Muscle of back (tissue), 13 donors: ENCODE results near the gene GOLGA1. TPM values are rescaled to one million over a fixed set of nuclear protein-coding genes. Genes with fewer than 3 reads are reported as not detected.
"Not testable (repeated sequence)": the region's sequence is repeated elsewhere in the genome, so short reads cannot be mapped to it uniquely, and the experiment has no call there.

ENCODE experiments used
- DNase-seq, 3 donors: peaks; one replicate each; pipeline versions ENCODE4 v3.0.0 to v3.0.0-alpha.2; 2013
- long read RNA-seq, 9 donors: transcript quantifications; one replicate each; lab custom pipeline, GENCODE V29; 2026
- polyA plus RNA-seq, 10 donors: library from polyadenylated mRNA; unstranded; fragments of 120-200 nt; gene quantifications; one replicate each; pipeline ENCODE4 v1.2.1, GENCODE V29; 2013; ENCODE audit not compliant: insufficient read length in 10 of 10

Gene GOLGA1
- polyA plus RNA-seq, result 10 to 100 TPM in 7 of 10 donors, 1 to 10 TPM in 3; 9.0 to 18.7 (median 11.2) TPM
- long read RNA-seq, donor 1, full-length matches to known transcripts, result 2 of 46 reads
- long read RNA-seq, donor 1, partial matches to known transcripts, result 44 of 46 reads
- long read RNA-seq, donor 1, other reads (novel, unspliced or antisense), result 0 of 46 reads
- long read RNA-seq, donor 2, full-length matches to known transcripts, result 3 of 3 reads
- long read RNA-seq, donor 2, partial matches to known transcripts, result 0 of 3 reads
- long read RNA-seq, donor 2, other reads (novel, unspliced or antisense), result 0 of 3 reads
- long read RNA-seq, donor 3, result 0 reads
- long read RNA-seq, donor 4, result 0 reads
- long read RNA-seq, donor 5, partial matches to known transcripts, result 7 of 10 reads
- long read RNA-seq, donor 5, other reads (novel, unspliced or antisense), result 0 of 10 reads
- long read RNA-seq, donor 6, transcript GOLGA1-206 (1 exons, 886 nt), result major isoform, 6 of 6 reads
- long read RNA-seq, donor 6, partial matches to known transcripts, result 0 of 6 reads
- long read RNA-seq, donor 6, other reads (novel, unspliced or antisense), result 0 of 6 reads
- long read RNA-seq, donor 7, partial matches to known transcripts, result 0 of 4 reads
- long read RNA-seq, donor 7, other reads (novel, unspliced or antisense), result 0 of 4 reads
- long read RNA-seq, donor 8, partial matches to known transcripts, result 0 of 1 reads
- long read RNA-seq, donor 8, other reads (novel, unspliced or antisense), result 0 of 1 reads
- long read RNA-seq, donor 9, partial matches to known transcripts, result 0 of 1 reads
- long read RNA-seq, donor 9, other reads (novel, unspliced or antisense), result 0 of 1 reads

- DNase-seq, result peak; percentile 95 to 98 (median 97)
These were observed at the start of gene GOLGA1 for GRCh38 chr9:124940894-124941678. TSS of gene GOLGA1 (minus strand) at chr9:124941083. CDS start at chr9:124938711, 2,372 bp downstream.

GRCh38 chr9:124983698-124984097, 42.8 kb upstream of the GOLGA1 start:
- no peak for DNase-seq

GRCh38 chr9:124980431-124980830, 39.5 kb upstream of the GOLGA1 start:
- DNase-seq, result no peak

GRCh38 chr9:124975131-124975530, 34.2 kb upstream of the GOLGA1 start:
- no peak for DNase-seq

GRCh38 chr9:124973807-124974206, 32.9 kb upstream of the GOLGA1 start:
- DNase-seq, result no peak

GRCh38 chr9:124972241-124972770, 31.4 kb upstream of the GOLGA1 start:
- DNase-seq, result no peak

GRCh38 chr9:124969401-124969800, 28.5 kb upstream of the GOLGA1 start:
- DNase-seq, result no peak

- no peak for DNase-seq
These were observed 27.4 kb upstream of the GOLGA1 start for GRCh38 chr9:124968238-124968637.

GRCh38 chr9:124965775-124966568, 25.1 kb upstream of the GOLGA1 start:
- not testable (repeated sequence) for DNase-seq

- DNase-seq, result no peak
These were observed 23.7 kb upstream of the GOLGA1 start for GRCh38 chr9:124964604-124965003.

GRCh38 chr9:124964056-124964455, 23.2 kb upstream of the GOLGA1 start:
- DNase-seq, result no peak

- no peak for DNase-seq
These were observed 19.5 kb upstream of the GOLGA1 start for GRCh38 chr9:124960409-124960752.

GRCh38 chr9:124959671-124960408, 19.0 kb upstream of the GOLGA1 start:
- not testable (repeated sequence) for DNase-seq

- DNase-seq, result no peak
These were observed 13.4 kb upstream of the GOLGA1 start for GRCh38 chr9:124954255-124954654.

GRCh38 chr9:124950050-124950718, 9.3 kb upstream of the GOLGA1 start:
- no peak for DNase-seq

- DNase-seq, result no peak
These were observed 8.5 kb upstream of the GOLGA1 start for GRCh38 chr9:124949387-124949786.

- no peak for DNase-seq
These were observed 7.0 kb upstream of the GOLGA1 start for GRCh38 chr9:124947727-124948391.

GRCh38 chr9:124946167-124946566, 5.3 kb upstream of the GOLGA1 start:
- no peak for DNase-seq
